K562 (cell line): ENCODE data around the gene NEU1. TPM values are rescaled to one million over a fixed set of nuclear protein-coding genes. Genes with fewer than 3 reads are reported as not detected.

Source experiments
- GABPA ChIP-seq: fragments of 200-800 bp; sonication (Bioruptor generic); conservative IDR thresholded peaks from 2 replicates; pipeline ENCODE4 v1.6.1; 2016; ENCODE audit warnings: low read depth, missing genetic modification characterization, missing compliant biosample characterization
- HDAC2 ChIP-seq: fragments of 450-650 bp; IDR thresholded peaks from 2 replicates; pipeline ENCODE4 v1.6.1; 2016; ENCODE audit warnings: mild to moderate bottlenecking
- HIVEP1 ChIP-seq: fragments of 250-450 bp; sonication (Bioruptor Pico); IDR thresholded peaks from 2 replicates; pipeline ENCODE4 v1.4.0; 2020; ENCODE audit warnings: mild to moderate bottlenecking
- HLTF ChIP-seq: fragments of 450-650 bp; IDR thresholded peaks from 2 replicates; pipeline ENCODE4 v1.6.1; 2016
- KAT2B ChIP-seq: IDR thresholded peaks from one replicate; pipeline ENCODE4 v1.6.1; 2012; ENCODE audit warnings: low read depth, mild to moderate bottlenecking, control low read depth, inconsistent platforms, low read length, moderate library complexity
- POLR2H ChIP-seq: IDR thresholded peaks from 2 replicates; pipeline ENCODE4 v1.6.1; 2016; ENCODE audit warnings: missing genetic modification characterization, low read depth, mild to moderate bottlenecking, control low read depth, missing compliant biosample characterization, moderate library complexity
- REST ChIP-seq, 2 experiments: fragments of 450-650 bp; formaldehyde crosslinking in 1 of 2; IDR thresholded peaks; 2 replicates each; pipeline versions ENCODE4 v1.4.0 to v1.6.1; 2014 to 2020; ENCODE audit warnings: mild to moderate bottlenecking in 2 of 2, borderline replicate concordance in 1 of 2, low read depth in 1 of 2
- SAFB2 ChIP-seq: fragments of 200-400 bp; formaldehyde crosslinking; IDR thresholded peaks from 2 replicates; pipeline ENCODE4 v1.6.1; 2018; ENCODE audit warnings: borderline replicate concordance, low read length, low read depth, moderate library complexity; ENCODE audit not compliant: severe bottlenecking
- TCFL5 ChIP-seq: fragments of 250-450 bp; sonication (Bioruptor Pico); conservative IDR thresholded peaks from 2 replicates; pipeline ENCODE4 v1.6.1; 2021; ENCODE audit warnings: mild to moderate bottlenecking, moderate library complexity, matching md5 sums
- ZNF239 ChIP-seq: fragments of 250-450 bp; sonication (Bioruptor Pico); IDR thresholded peaks from 2 replicates; pipeline ENCODE4 v1.4.0; 2020; ENCODE audit warnings: mild to moderate bottlenecking
- ZNF740 ChIP-seq, 3 experiments: fragments of 200-800 bp in 1 of 3; sonication (Bioruptor generic) in 1 of 3; sonication (generic) in 1 of 3; formaldehyde crosslinking in 1 of 3; IDR thresholded peaks; 2 replicates each; pipeline versions ENCODE4 v1.6.1 to v1.8.0; 2016 to 2022; ENCODE audit warnings: mild to moderate bottlenecking in 2 of 3, missing compliant biosample characterization in 2 of 3, missing genetic modification characterization in 2 of 3, missing genetic modification reagents in 1 of 3
- ZNF76 ChIP-seq: fragments of 250-450 bp; sonication (Bioruptor Pico); IDR thresholded peaks from 2 replicates; pipeline ENCODE4 v1.4.0; 2020; ENCODE audit warnings: mild to moderate bottlenecking, moderate library complexity, borderline replicate concordance
- polyA plus RNA-seq, 8 experiments: library from polyadenylated mRNA; depleted of rRNA in 4 of 8; stranded (reverse) in 5 of 8; unstranded in 3 of 8; fragments of >200 nt; fragmentation: Nextera tagmentation in 2 of 8; fragmentation: Illumina TruSeq in 1 of 8; extraction: Ambion mirVana in 2 of 8; extraction: Trizol in 1 of 8; gene quantifications; 2 replicates each; pipeline versions ENCODE4 v1.2.1 to v1.2.3, GENCODE V29; 2011 to 2014; ENCODE audit warnings: inconsistent platforms in 1 of 8, missing spikeins in 1 of 8
- total RNA-seq, 7 experiments: library from RNA; depleted of rRNA in 6 of 7; stranded (reverse); fragments of >200 nt in 6 of 7; fragmentation: Illumina TruSeq in 2 of 7; extraction: Trizol in 2 of 7; gene quantifications; 2 replicates each; pipeline versions ENCODE4 v1.2.1 to v1.2.3, GENCODE V29; 2011 to 2021; ENCODE audit warnings: low replicate concordance in 1 of 7
- TF ChIP-seq, protein P1 (sequence below): fragments of 450-650 bp; formaldehyde crosslinking; IDR thresholded peaks from 2 replicates; pipeline ENCODE4 v1.4.0; 2020; ENCODE audit warnings: mild to moderate bottlenecking, mixed read lengths
- TF ChIP-seq, protein P2 (sequence below): fragments of 250-450 bp; sonication (Bioruptor Pico); IDR thresholded peaks from 2 replicates; pipeline ENCODE4 v1.6.1; 2021; ENCODE audit warnings: mild to moderate bottlenecking

NEU1 gene
- total and polyA plus RNA-seq, 9 of the 15 experiments (the other 6 are each of a cell fraction or from before 2014, with no cell fraction given), result 14.8 to 67.8 (median 51.0) TPM

DNA sequence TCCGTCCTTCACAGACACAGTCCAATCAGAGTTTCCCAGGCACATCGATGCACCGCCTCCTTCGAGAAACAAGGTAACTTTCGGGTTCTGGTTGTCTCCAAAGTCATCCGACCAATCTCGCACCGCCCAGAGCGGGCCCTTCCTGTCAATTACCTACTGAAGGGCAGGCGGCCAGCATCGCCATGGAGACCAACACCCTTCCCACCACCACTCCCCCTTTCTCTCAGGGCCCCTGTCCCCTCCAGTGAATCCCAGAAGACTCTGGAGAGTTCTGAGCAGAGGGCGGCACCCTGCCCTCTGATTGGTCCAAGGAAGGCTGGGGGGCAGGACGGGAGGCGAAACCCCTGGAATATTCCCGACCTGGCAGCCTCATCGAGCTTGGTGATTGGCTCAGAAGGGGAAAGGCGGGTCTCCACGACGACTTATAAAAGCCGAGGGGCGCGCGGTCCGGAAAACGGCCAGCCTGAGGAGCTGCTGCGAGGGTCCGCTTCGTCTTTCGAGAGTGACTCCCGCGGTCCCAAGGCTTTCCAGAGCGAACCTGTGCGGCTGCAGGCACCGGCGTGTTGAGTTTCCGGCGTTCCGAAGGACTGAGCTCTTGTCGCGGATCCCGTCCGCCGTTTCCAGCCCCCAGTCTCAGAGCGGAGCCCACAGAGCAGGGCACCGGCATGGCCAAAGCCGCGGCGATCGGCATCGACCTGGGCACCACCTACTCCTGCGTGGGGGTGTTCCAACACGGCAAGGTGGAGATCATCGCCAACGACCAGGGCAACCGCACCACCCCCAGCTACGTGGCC, 35.1 kb downstream of the NEU1 start, which contains the start of gene HSPA1B (continued):
- TF ChIP-seq, protein P1, sequence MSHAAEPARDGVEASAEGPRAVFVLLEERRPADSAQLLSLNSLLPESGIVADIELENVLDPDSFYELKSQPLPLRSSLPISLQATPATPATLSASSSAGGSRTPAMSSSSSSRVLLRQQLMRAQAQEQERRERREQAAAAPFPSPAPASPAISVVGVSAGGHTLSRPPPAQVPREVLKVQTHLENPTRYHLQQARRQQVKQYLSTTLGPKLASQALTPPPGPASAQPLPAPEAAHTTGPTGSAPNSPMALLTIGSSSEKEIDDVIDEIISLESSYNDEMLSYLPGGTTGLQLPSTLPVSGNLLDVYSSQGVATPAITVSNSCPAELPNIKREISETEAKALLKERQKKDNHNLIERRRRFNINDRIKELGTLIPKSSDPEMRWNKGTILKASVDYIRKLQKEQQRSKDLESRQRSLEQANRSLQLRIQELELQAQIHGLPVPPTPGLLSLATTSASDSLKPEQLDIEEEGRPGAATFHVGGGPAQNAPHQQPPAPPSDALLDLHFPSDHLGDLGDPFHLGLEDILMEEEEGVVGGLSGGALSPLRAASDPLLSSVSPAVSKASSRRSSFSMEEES (CRISPR knock-in tag), result peak; percentile 43; the same call in 1 of the 2 replicates
- TF ChIP-seq REST (IDR thresholded peaks at IDR 0.05; ENCODE audit: borderline replicate concordance), result no peak
- TF ChIP-seq REST (CRISPR knock-in tag; IDR thresholded peaks at IDR 0.05; ENCODE audit: low read depth), result peak; percentile 90
- peak; percentile 88 for TF ChIP-seq HDAC2
- TF ChIP-seq ZNF239 (CRISPR knock-in tag), result peak; percentile 65
- TF ChIP-seq SAFB2, result no peak
- no peak for TF ChIP-seq KAT2B
- TF ChIP-seq, protein P2, sequence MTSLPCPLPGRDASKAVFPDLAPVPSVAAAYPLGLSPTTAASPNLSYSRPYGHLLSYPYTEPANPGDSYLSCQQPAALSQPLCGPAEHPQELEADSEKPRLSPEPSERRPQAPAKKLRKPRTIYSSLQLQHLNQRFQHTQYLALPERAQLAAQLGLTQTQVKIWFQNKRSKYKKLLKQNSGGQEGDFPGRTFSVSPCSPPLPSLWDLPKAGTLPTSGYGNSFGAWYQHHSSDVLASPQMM (CRISPR knock-in tag), result no peak
- TF ChIP-seq HIVEP1, result peak; percentile 81
- TF ChIP-seq POLR2H (tag), result no peak
- peak; percentile 84; the same call in 1 of the 2 replicates for TF ChIP-seq HLTF
- TF ChIP-seq ZNF76, result peak; percentile 87; the same call in 1 of the 2 replicates
- TF ChIP-seq TCFL5, result no peak
- peak; percentile 61 for TF ChIP-seq ZNF740 (CRISPR knock-in tag; IDR thresholded peaks at IDR 0.05)
- TF ChIP-seq ZNF740 (tag; IDR thresholded peaks at IDR 0.05), result no peak
- no peak for TF ChIP-seq GABPA (tag)
